HG02623 (cell line): Measurements from ENCODE around the gene MED27.
"Not testable (repeated sequence)": the region's sequence is repeated elsewhere in the genome, so short reads cannot be mapped to it uniquely, and the experiment has no call there.

Experiments
- ATAC-seq: cut with Tn5 transposase; IDR thresholded peaks from one replicate; pipeline ENCODE4 v1.9.1; 2021; ENCODE audit warnings: moderate library complexity; ENCODE audit not compliant: unreplicated experiment

The MED27 gene

DNA sequence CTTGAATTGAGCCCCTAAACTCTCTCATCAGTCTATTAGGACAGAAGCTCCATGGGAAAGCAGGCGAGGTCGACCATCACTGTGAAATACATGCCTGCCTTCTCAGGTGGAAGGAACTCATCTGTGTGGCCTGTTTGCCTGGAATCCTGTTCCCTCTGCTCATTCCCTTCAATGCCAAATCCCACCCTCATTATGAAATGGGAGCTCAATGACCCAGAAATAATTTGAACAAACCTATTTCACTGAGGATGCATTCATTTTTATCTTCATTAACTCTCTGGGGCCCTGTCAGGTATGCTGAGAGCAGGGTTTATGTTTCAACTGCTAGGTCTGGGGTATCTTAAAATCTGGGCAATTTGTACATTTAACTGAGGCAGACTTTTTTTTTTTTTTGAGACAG lies 142.2 kb downstream of the MED27 start:
- no peak for ATAC-seq

DNA sequence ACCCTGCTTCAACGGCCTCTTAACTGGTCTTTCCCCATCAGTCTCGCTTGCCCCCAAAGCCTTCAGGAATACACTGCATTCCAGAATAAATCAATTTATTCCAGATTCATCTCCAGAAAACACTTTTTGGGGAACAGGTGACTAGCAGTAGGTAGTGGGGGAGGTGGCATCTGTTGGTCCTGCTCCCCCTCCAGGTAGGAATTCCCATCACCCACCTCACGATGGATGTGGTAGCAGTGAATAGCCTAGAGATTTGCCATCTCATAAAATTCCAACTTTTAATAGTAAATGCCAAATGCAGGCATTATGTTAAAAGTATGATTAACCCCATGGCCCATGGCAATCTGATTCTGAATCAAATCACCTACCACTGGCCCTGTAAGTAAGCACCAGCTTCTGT lies 142.7 kb downstream of the MED27 start:
- no peak for ATAC-seq

DNA sequence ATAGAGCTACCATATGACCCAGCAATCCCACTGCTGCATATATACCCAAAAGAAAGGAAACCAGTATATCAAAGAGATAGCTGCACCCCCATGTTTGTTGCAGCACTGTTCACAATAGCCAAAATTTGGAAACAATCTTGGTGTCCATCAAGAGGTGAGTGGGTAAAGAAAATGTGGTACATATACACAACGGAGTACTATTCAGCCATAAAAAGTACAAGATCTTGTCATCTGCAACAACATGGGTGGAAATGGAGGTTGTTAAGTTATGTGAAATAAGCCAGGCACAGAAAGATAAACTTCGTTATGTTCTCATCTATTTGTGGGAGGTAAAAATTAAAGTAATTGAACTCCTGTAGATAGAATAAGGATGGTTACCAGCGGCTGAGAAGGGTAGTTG lies 145.0 kb downstream of the MED27 start:
- no peak for ATAC-seq

DNA sequence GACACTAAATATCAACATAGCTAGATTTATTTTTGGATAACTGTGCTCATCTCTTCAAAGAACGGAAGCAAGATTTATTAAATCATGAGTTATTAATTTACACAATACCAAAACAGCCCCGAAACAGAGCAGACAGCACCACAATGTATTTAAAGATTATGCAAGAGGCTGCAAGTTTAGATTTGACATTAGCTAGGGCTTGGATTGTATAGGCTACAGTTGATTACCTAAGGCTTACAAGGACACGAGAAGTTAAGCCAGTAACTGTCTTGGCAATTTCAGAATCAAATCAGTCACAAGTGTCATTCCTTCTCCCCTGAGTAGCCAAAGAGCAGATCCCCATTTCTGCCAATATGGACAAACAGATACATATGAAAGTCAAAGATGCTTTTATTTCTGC lies 152.6 kb downstream of the MED27 start:
- no peak for ATAC-seq

DNA sequence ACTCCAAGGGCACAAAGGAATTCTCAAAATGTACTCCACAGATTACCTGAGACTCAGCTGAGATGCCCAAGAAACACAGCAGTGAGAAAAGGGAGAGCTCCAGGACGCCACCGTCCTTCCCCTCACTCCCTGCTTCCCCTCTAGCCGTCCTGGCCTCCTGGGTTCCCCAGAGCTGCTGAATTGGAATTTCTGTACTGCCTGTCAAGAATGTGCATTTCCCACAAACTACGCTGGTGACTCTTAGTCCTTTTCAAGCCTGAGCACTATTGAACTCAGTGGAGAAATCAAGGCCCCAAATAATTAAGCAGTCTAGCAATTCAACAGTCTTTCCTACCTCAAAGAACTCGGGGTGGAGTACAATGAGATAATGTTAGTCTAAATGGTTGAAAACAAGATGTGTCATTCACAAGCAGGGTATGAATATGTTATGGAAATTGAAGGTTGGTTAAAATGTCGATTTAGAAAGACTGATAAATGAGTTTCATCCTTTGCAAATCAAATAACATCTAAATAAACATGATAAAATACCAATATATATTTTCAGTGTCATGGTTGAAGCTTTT lies 153.2 kb downstream of the MED27 start:
- no peak for ATAC-seq

DNA sequence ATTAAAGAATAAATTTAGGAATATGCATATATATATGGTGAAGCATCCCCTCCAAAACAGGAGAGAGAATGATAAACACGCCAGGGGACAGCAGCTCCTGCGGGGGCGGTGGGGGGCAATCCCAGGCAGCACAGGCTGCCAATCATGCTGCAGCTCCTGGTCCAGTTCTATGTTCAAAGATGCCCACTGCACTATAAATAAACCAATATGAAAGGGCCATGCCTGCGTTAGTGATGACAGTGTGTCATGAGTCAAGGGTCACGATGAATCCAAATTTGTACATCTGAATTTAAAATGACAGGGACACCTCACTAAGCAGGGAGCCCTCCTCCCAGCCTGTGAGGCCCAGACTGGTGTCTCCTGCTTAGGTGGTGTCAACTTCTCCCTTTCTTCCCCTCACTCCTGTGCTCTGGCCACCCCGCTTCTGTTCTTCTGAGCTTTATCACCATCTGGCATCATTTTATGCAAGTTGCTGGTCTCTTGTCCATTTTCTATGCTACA lies 153.9 kb downstream of the MED27 start:
- no peak for ATAC-seq

DNA sequence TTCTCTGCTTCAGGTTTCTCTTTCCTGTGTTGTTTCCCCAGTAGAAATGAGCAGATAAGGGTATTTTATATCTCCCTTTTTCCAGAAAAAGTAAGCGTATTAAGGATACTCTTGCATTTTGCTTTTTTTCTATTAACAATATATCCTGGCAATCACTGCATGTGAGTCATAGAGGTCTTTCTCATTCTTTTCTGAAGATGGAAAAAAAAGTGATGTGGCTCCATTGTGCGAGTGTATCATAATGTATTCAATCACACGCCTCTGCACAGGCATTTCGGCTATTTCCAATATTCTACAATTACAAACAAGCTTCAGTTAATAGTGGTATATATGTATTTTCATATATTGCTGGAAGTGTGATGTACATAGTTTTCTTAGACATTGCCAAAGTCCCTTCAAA lies 155.9 kb downstream of the MED27 start:
- no peak for ATAC-seq

DNA sequence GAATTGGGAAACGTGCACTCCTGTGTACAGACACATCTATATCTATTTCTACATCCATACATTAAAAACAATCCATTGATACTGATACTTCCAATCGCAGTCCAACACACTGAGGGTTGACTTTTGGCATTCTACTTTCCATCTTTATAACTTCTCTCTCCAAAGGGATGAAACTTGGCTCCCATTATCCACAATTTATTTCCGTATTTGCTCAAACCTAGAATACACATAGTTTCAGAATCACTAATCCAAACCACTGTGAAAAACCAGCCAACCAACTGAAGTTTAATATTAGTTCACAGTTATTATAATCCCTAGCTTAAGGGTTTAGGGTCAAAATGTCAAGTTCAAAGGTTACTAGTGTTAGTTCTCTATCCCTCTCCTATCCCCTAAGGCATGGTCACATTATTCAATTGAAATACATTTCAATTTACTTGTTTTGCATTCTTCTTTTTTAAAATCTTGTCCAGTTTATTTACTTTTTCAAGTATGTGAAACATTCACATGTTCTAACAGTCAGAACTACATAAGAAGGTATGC lies 156.5 kb downstream of the MED27 start:
- no peak for ATAC-seq

DNA sequence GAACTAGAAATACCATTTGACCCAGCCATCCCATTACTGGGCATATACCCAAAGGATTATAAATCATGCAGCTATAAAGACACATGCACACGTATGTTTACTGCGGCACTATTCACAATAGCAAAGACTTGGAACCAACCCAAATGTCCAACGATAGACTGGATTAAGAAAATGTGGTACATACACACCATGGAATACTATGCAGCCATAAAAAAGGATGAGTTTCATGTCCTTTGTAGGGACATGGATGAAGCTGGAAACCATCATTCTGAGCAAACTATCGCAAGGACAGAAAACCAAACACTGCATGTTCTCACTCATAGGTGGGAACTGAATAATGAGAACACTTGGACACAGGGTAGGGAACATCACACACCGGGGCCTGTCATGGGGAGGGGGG lies 158.0 kb downstream of the MED27 start:
- ATAC-seq, result not testable (repeated sequence)

DNA sequence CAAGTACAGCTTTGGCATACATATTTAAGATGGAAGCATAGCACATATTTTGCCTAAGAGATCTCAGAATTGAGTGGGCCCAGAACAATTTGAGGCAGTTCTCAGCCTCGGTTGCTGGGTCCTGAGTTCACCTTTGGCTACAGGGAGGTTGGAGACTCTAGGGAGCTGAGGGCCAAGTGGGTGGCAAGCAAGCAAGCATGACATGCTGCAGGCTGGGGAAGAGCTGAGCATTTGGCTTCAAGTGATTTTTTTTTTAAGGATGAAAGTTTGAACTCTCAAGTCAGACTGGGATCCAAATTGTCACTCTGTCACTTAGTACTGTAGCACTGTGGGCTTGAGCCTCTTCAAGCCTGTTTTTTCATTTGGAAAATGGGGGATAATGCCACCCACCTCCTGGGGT lies 160.5 kb downstream of the MED27 start:
- ATAC-seq, result no peak

DNA sequence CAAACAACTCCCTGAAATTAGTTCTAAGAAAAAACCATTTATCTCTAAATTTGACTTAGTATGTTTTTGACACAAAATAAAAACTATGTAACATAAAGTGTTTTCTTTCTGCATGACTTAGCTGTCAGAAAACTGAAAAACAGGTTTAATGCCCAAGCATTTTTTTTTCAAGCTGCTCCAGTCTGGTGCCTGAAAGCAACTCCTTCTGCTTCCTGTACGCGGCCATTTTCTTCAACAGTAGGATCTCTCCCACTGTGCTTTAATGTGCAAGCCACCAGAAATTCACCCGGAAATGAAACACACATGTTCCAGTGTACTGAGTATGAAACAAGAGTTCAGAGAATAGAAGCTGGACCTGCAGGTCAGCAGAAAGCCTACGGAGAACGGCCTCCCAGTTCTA lies 161.2 kb downstream of the MED27 start:
- no peak for ATAC-seq

DNA sequence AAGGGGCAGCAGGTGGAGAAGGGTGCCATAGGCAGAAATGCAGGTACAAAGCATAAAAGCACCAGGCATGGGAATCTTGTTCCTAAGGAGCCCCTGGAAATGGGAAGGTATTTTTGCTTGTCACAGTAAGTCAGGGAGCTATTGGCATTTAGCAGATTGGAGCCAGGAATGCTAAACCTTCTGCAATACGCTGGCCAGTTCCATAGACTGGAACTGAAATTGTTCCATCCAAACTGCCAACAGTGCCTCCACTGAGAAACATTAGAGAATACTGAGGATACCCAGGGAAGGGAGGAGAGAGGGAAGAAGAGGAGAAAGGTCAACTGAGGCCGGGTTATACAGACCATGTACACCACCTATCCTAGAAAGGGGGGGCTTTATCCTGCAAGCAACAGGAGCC lies 162.7 kb downstream of the MED27 start:
- no peak for ATAC-seq

DNA sequence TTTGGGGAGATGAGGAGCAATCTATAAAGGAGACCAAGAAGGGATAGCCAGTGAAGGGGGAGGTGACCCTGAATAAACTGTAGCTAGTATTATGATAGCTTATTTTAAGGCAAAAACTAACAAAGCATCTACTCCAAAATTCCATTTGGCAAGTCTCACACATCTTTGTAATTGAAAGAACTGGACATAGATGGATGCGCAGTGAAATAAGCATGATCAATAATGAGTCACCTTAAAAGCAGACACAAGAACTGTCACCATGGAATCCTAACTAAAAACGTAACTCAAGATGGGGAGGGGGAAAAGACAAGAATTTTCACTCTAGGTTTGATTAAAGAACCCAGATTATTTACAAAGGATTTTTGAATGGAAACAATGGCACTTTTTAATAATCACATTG lies 164.5 kb downstream of the MED27 start:
- no peak for ATAC-seq

DNA sequence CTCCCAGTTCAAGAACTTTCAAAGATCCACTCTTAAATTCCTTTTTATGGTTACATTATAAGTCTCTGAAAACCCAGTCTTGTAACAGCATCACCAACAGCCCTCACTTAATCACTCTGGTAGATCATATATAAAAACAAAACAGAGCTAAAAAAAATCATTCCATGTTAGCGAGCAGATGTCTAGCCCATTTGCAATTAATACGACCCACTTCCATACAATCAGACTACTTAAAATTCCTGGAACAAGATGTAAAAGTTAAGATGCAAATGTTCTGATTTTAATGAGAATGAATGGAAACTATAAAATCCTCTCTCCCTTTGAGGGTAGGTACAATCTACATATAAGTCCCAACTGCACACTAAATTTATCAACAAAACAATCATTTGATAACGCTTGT lies 167.0 kb downstream of the MED27 start:
- no peak for ATAC-seq

DNA sequence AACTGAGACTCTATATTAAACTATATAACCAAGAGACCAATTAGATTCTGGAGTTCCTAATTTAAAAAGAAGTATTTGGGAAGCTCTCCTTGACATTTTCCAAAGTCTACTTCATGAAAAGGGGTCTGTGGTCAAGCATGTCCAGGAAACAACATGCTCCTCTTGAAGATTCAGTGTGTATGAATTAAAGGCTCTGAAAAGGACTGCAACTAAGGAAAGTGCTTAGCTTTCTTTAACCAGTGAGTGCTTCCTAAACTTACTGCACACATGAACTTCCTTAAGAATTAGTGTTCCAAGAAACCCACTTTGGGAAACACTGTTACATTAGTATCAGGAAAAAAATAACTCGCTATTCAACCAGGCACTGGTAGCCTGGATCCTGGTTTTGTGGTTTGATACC lies 167.6 kb downstream of the MED27 start:
- ATAC-seq, result no peak

DNA sequence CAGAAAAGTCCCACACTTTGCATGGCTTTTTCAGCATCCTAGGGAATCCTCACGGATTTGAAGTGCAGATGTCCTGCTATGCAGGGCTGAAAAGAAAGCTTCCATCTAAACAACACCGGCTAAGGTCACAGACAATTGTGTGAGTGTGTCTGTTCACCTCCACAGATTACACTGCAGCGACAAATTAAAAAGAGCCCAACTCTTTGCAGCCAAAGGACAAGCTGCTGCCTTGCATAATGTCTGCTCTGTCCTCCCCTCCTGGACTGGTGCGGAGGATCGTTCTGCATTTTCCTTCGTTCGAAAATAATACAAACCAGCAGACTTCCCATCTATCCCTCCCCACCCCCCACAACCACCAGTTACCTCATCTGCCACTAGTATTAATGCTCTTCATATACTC lies 169.1 kb downstream of the MED27 start:
- ATAC-seq, result no peak

DNA sequence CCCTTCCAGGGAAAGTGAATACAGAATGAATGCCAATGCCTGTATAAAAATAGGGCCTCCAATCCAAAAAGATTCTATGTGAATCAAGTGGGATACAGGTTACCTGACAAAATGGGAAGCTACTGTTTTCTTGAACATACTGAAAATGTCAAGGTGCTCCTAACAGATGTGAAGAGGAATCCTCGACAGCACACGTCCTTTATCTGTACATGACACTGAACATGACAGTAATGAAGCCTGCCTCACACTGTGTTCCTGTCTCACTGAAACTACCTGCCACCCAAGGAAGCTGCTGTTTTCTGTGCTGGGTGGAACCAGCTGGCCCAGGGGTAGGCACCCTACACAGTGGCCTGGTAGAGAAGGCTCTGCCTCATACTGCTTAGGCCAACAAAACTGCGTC lies 174.5 kb downstream of the MED27 start:
- ATAC-seq, result no peak

DNA sequence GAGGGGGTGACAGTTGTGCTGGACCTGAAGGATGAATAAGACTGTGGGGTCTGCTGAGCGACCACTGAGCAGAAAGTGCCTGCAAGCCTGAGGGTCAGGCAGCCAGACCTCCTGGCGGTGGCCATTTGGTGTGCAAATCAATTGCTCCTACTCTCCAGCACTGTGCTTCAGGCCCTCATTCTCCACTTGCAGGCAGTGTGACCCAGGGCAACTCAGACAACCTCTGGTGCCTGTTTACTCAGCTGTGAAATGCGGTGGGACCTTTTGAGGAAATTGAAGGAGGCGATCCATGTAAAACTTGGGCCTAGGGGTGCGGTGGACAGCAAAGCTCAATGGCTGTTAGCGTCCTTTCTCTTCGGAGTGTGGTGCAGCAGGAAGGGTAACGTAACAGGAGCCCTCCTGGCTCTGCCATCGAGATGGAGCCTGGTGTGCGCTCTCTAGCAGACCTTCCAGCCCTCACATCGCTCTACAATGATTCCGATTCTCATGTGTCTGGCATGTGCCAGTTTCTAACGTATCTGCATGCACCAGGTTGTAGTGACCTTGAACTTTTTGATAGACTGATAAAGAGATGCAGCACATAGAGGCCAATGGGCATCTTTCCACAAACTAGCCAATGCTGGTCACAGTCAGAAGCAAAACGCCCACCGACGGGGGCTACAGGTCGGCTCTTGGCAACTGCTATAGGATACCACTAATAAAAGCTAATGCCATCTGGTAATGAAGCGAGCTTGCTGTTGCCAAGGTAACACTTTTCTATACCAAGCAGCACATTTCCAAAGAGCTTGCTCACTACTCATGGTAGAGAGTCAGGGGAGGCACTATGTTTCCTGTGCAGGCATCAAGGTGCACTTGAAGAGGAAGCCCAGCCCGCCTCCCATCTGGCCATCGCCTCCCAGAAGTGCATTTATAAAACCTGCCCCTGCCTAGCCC lies 180.1 kb downstream of the MED27 start:
- no peak for ATAC-seq

DNA sequence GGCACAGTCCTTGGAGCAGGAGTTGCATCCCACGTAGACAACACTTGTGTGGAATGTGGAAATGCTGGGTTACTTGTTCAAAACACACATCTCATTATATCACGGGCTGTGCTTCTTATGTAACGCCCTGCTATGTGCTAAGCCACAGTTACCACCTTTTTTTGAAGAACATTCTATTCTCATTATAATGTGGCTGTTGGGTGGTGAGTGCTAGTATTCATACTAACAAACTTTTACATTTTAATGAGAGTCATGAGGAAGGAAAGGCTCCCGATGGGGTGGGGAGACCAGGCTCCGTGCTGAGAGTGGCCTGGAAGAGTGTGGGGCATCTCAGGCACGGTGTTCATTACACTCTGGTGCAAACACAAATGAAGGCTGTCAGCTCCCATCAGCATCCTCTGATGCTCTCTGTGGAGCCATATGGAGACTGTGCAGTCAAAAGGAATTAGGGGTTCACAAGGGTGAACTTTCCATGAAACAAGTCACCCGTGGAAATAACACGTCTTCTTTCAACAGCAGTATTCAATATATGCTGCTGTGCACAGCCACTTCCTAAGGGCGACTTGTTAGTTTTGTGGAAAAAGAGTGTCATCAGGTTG lies 186.7 kb downstream of the MED27 start:
- no peak for ATAC-seq

DNA sequence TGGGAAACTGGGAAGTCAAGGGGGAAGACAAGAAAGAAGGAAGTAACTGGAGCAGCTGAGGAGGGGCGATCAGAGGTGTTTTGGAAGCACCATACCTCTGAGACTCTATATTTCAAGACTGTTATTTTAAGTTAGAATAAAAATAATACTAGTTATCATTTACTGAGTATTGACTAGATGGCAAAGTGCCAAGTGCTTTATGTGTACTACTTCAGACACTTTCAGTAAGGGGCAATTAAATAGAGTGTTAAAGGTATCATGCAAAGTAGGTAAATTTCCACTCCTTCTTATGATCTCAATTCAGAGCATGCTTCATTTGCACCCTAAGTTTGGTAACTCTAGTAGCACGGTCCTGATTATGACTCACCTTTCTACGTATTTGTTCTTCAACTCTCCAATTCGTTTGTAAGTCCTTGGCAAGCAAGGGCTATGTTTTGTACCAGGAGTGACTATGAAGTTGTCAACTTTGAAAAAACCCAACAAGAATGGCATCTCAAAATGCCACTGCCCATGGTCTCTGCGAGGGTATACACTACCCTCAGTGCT lies 187.4 kb downstream of the MED27 start:
- ATAC-seq, result no peak

DNA sequence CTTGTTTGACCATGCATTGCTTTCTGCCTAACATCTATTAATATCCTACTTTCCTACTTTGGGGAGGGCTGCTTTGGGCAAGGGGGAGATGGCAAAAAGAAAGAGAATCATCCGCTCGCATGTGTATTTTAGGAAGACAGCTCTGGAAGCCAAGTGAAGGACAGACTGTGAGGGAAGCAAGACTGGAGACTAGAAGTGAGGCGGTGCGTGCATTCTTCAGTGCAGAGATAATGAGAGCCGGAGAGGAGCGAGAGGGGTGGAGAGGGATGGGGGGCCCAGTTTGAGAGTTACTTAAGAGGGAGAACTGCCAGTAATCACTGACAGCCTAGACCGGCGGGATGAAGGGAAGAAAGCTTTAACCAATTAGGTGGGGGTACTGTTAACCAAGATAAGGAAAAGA lies 188.1 kb downstream of the MED27 start:
- no peak for ATAC-seq
